Smooth muscle cell (in vitro differentiated cells): ENCODE results near the gene SPRYD7. TPM values are rescaled to one million over a fixed set of nuclear protein-coding genes. Genes with fewer than 3 reads are reported as not detected.

Experiments used
- DNase-seq: peaks from one replicate; lab custom pipeline; 2025; ENCODE audit not compliant: unreplicated experiment; lab: John Stamatoyannopoulos, UW
- H2AFZ ChIP-seq: fragments of 200-600 bp; sonication (generic); 2 replicates; pipeline ENCODE4 v1.6.0; 2016; ENCODE audit warnings: antibody characterized with exemption, low read depth, mild to moderate bottlenecking
- H3F3A ChIP-seq: fragments of 200-600 bp; sonication (generic); 2 replicates; pipeline ENCODE4 v1.6.0; 2017; ENCODE audit warnings: antibody characterized with exemption, low read depth
- H3K27ac ChIP-seq: fragments of 200-600 bp; sonication (generic); 2 replicates; pipeline ENCODE4 v1.5.1; 2016; ENCODE audit warnings: low read depth, mild to moderate bottlenecking
- H3K27me3 ChIP-seq: fragments of 200-600 bp; sonication (generic); 2 replicates; pipeline ENCODE4 v1.6.1; 2016; ENCODE audit warnings: low read depth, mild to moderate bottlenecking
- H3K36me3 ChIP-seq: fragments of 200-600 bp; sonication (generic); 2 replicates; pipeline ENCODE4 v1.5.1; 2016; ENCODE audit warnings: low read depth
- H3K4me1 ChIP-seq: fragments of 200-600 bp; sonication (generic); 2 replicates; pipeline ENCODE4 v1.5.1; 2016; ENCODE audit warnings: low read depth
- H3K4me2 ChIP-seq: fragments of 200-600 bp; sonication (generic); 2 replicates; pipeline ENCODE4 v1.6.0; 2016; ENCODE audit warnings: mild to moderate bottlenecking
- H3K4me3 ChIP-seq: fragments of 200-600 bp; sonication (generic); 2 replicates; pipeline ENCODE4 v1.5.1; 2016; ENCODE audit warnings: mild to moderate bottlenecking
- H3K79me2 ChIP-seq: fragments of 200-600 bp; sonication (generic); 2 replicates; pipeline ENCODE4 v1.6.0; 2016; ENCODE audit warnings: low read depth, mild to moderate bottlenecking
- H3K9ac ChIP-seq: fragments of 200-600 bp; sonication (generic); 2 replicates; pipeline ENCODE4 v1.6.0; 2016; ENCODE audit warnings: low read depth
- H3K9me3 ChIP-seq: fragments of 200-600 bp; sonication (generic); replicated peaks from 2 replicates; pipeline ENCODE4 v1.5.1; 2016; ENCODE audit warnings: low read depth
- H4K20me1 ChIP-seq: fragments of 200-600 bp; sonication (generic); 2 replicates; pipeline ENCODE4 v1.6.0; 2016; ENCODE audit warnings: low read depth
- WGBS: methylation state at CpG from one replicate; pipeline ENCODE4 v1.1.7; 2016; ENCODE audit warnings: low lambda C conversion rate; 5-methylcytosine and 5-hydroxymethylcytosine counted together
- polyA plus RNA-seq: library from polyadenylated mRNA; unstranded; fragments of >200 nt; fragmentation: Nextera tagmentation; extraction: Ambion mirVana; gene quantifications from 2 replicates; pipeline ENCODE4 v1.2.1, GENCODE V29; 2016
- total RNA-seq: library from RNA; depleted of rRNA; stranded (reverse); fragments of >200 nt; gene quantifications from 2 replicates; pipeline ENCODE4 v1.2.3, GENCODE V29; 2014
- TF ChIP-seq, protein P1 (sequence below): fragments of 200-600 bp; sonication (generic); IDR thresholded peaks from 2 replicates; pipeline ENCODE4 v1.5.1; 2017; ENCODE audit warnings: borderline replicate concordance, mild to moderate bottlenecking, antibody characterized with exemption; ENCODE audit not compliant: insufficient read depth, poor library complexity, severe bottlenecking

Gene SPRYD7
- total and polyA plus RNA-seq, 2 experiments from 2014 or later: 8.1 to 16.1 TPM

DNA sequence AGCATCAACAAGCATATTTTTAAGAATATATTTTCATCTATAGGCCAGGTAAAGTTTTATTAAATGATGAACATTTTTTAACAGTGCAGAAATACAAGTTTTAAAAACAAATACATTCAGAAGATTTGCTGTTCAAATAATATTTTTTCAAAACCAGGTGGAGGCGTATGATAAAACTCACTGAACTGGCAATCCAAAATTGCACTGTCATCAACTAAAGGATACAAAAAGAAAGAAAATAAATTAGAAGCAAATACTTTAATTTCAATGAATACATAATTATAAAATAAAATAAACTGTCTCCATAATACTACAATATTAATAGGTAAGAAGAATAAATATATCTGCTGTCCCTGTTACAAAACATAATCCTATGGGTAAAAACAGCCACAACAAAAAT lies 21.2 kb downstream of the SPRYD7 start:
- H3K4me3 ChIP-seq: no peak overlapping the region
- H3K4me2 ChIP-seq: no peak overlapping the region
- no peaks in the 10 kb centered on the region for H3K4me1 ChIP-seq
- no peaks in the 10 kb centered on the region for H4K20me1 ChIP-seq
- H3K36me3 ChIP-seq: peaks cover 2% of the 10 kb centered on the region
- TF ChIP-seq, protein P1, sequence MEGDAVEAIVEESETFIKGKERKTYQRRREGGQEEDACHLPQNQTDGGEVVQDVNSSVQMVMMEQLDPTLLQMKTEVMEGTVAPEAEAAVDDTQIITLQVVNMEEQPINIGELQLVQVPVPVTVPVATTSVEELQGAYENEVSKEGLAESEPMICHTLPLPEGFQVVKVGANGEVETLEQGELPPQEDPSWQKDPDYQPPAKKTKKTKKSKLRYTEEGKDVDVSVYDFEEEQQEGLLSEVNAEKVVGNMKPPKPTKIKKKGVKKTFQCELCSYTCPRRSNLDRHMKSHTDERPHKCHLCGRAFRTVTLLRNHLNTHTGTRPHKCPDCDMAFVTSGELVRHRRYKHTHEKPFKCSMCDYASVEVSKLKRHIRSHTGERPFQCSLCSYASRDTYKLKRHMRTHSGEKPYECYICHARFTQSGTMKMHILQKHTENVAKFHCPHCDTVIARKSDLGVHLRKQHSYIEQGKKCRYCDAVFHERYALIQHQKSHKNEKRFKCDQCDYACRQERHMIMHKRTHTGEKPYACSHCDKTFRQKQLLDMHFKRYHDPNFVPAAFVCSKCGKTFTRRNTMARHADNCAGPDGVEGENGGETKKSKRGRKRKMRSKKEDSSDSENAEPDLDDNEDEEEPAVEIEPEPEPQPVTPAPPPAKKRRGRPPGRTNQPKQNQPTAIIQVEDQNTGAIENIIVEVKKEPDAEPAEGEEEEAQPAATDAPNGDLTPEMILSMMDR: no peak
- no peak overlapping the region for H3K9ac ChIP-seq
- H3K27me3 ChIP-seq: no peaks in the 10 kb centered on the region
- WGBS: 100% methylated on average over 1 of the region's 1 CpG
- H2AFZ ChIP-seq: no peak overlapping the region
- H3K79me2 ChIP-seq: no peaks in the 10 kb centered on the region
- H3K27ac ChIP-seq: no peak overlapping the region
- DNase-seq: no peak
- no peaks in the 10 kb centered on the region for H3F3A ChIP-seq
- no peaks in the 10 kb centered on the region for H3K9me3 ChIP-seq

DNA sequence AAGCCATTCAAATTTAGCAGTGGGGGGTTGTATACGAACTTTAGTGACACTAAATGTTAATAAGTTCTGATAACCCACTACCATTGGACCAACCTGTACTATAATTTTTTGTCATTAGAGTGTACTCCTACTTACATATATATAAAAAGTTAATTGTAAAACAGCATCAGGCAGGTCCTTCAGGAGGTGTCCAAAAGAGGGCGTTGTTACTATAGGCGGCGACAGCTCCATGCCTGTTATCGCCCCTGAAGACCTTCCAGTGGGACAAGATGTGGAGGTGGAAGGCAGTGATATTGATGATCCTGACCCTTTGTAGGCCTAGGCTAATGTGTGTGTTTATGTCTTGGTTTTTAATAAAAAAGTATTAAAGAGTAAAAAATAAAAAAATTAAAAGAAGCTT lies 27.5 kb downstream of the SPRYD7 start:
- Histone ChIP-seq H3F3A (no peaks in the 10 kb centered on the region), H3K79me2 (no peaks in the 10 kb centered on the region), H3K27ac (no peak overlapping the region), H3K27me3 (no peaks in the 10 kb centered on the region), H3K4me1 (no peaks in the 10 kb centered on the region), H3K36me3 (no peaks in the 10 kb centered on the region), H3K9me3 (no peaks in the 10 kb centered on the region), H3K4me2 (no peak overlapping the region), H2AFZ (no peak overlapping the region), H4K20me1 (no peaks in the 10 kb centered on the region), H3K4me3 (no peak overlapping the region), H3K9ac (no peak overlapping the region)
- 76% methylated on average over 5 of the region's 5 CpGs for WGBS
- DNase-seq: no peak
- TF ChIP-seq, protein P1: no peak

DNA sequence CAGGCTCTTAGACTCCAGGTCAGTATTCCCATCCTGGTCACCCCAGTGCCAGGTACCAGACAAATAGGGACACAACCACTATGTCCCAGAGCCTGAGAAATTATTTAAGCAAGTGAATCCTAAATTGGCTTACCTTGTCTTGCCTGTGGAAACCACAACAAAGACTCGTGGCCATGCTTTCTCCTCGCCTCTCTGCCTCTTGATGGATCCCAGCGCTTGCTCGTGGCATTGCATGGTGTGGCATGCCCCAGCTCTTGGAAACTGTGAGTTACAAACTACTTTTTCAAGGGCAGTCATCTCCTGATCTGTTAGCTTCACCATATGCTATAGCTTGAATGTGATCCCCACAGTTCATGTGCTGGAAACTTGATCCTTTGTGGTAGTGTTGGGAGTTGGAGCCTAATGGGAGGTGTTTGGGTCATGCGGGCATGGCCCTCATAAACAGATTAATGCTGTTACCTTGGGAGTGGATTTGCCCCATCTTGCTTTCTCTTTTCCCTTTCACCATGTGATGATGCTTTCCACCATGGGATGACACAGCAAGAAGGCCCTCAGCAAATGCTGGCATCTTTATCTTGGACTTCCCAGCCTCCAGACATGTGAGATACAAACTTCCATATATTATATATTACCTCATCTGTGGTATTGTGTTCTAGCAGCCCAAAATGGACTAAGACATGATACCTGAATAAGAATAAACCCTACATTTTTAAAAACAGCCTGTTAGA lies 31.2 kb downstream of the SPRYD7 start:
- H3K27me3 ChIP-seq: no peaks in the 10 kb centered on the region
- H3K9me3 ChIP-seq: no peaks in the 10 kb centered on the region
- H3K4me3 ChIP-seq: no peak overlapping the region
- no peak overlapping the region for H3K27ac ChIP-seq
- no peak overlapping the region for H3K4me2 ChIP-seq
- no peaks in the 10 kb centered on the region for H3F3A ChIP-seq
- no peaks in the 10 kb centered on the region for H3K4me1 ChIP-seq
- H3K9ac ChIP-seq: no peak overlapping the region
- WGBS: 95% methylated on average over 5 of the region's 5 CpGs
- H4K20me1 ChIP-seq: no peaks in the 10 kb centered on the region
- no peaks in the 10 kb centered on the region for H3K36me3 ChIP-seq
- no peak overlapping the region for H2AFZ ChIP-seq
- DNase-seq: no peak
- TF ChIP-seq, protein P1: no peak
- no peaks in the 10 kb centered on the region for H3K79me2 ChIP-seq

DNA sequence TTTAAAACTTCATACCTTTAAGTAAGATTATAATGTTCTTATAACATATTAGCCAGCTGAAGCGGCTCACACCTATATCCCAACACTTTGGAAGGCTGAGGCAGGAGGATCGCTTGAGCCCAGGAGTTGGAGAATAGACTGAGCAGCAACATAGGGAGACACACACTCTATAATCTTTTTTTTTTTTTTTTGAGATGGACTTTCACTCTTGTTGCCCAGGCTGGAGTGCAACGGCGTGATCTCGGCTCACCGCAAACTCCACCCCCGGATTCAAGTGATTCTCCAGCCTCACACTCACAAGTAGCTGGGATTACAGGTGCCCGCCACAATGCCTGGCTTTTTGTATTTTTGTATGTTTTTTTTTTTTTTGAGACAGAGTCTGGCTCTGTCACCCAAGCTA lies 37.3 kb downstream of the SPRYD7 start:
- Histone ChIP-seq H4K20me1 (no peaks in the 10 kb centered on the region), H3K4me2 (no peak overlapping the region), H3K4me3 (no peak overlapping the region), H2AFZ (no peak overlapping the region), H3F3A (no peaks in the 10 kb centered on the region), H3K36me3 (no peaks in the 10 kb centered on the region), H3K4me1 (no peaks in the 10 kb centered on the region), H3K79me2 (no peaks in the 10 kb centered on the region), H3K27ac (no peak overlapping the region), H3K27me3 (no peaks in the 10 kb centered on the region), H3K9ac (no peak overlapping the region), H3K9me3 (no peaks in the 10 kb centered on the region)
- DNase-seq: no peak
- TF ChIP-seq, protein P1: no peak
- WGBS: 84% methylated on average over 8 of the region's 8 CpGs
